Erythroblast (primary cell): ENCODE data around the gene CELF2.

Experiments used
- DNase-seq, 2 experiments: peaks; one replicate each; lab custom pipeline; 2025; lab: John Stamatoyannopoulos, UW
- GATA1 ChIP-seq: IDR thresholded peaks from 2 replicates; pipeline ENCODE4 v1.6.1; 2011; ENCODE audit warnings: low read depth, mild to moderate bottlenecking, control low read depth, low read length, moderate library complexity
- POLR2A ChIP-seq: IDR thresholded peaks from 2 replicates; pipeline ENCODE4 v1.6.1; 2011; ENCODE audit warnings: mild to moderate bottlenecking, low read length

Gene CELF2

GRCh38 chr10:11163780-11164550 is 146.3 kb downstream of the CELF2 start:
- TF ChIP-seq POLR2A, result peak; percentile 21
- TF ChIP-seq GATA1, result no peak

GRCh38 chr10:11164551-11164802 is 146.8 kb downstream of the CELF2 start:
- no peak for DNase-seq
- no peak for TF ChIP-seq GATA1

More at GRCh38 chr10:11163780-11164550, 146.3 kb downstream of the CELF2 start:
- DNase-seq, result no peak

GRCh38 chr10:11164803-11165590 is 147.3 kb downstream of the CELF2 start:
- peak; percentile 68 to 77 for DNase-seq
- peak; percentile 22 for TF ChIP-seq POLR2A
- no peak for TF ChIP-seq GATA1

- DNase-seq, result peak; percentile 48 to 61
- TF ChIP-seq GATA1 (no peak), POLR2A (peak; percentile 48)
These were observed 148.2 kb downstream of the CELF2 start for GRCh38 chr10:11165591-11166543.

GRCh38 chr10:11166550-11166949 is 148.9 kb downstream of the CELF2 start:
- no peak for DNase-seq
- no peak for TF ChIP-seq GATA1
- TF ChIP-seq POLR2A, result no peak

GRCh38 chr10:11167233-11167966 is 149.7 kb downstream of the CELF2 start:
- DNase-seq, result no peak
- TF ChIP-seq POLR2A, result no peak
- TF ChIP-seq GATA1, result no peak

- DNase-seq, result no peak
- TF ChIP-seq GATA1 (no peak), POLR2A (no peak)
These were observed 150.9 kb downstream of the CELF2 start for GRCh38 chr10:11168423-11169090.

GRCh38 chr10:11169976-11170375 is 152.3 kb downstream of the CELF2 start:
- no peak for DNase-seq
- TF ChIP-seq POLR2A (no peak), GATA1 (no peak)

GRCh38 chr10:11170574-11170973 is 152.9 kb downstream of the CELF2 start:
- TF ChIP-seq POLR2A (no peak), GATA1 (no peak)
- no peak for DNase-seq

- TF ChIP-seq GATA1 (no peak), POLR2A (peak; percentile 18)
- DNase-seq, result no peak
These were observed 153.6 kb downstream of the CELF2 start for GRCh38 chr10:11170993-11171851.

GRCh38 chr10:11173042-11173441 is 155.4 kb downstream of the CELF2 start:
- no peak for TF ChIP-seq POLR2A
- TF ChIP-seq GATA1, result no peak
- DNase-seq, result no peak

GRCh38 chr10:11175823-11176243 is 158.2 kb downstream of the CELF2 start:
- no peak for DNase-seq
- TF ChIP-seq GATA1 (no peak), POLR2A (no peak)
